GM21737 (cell line): ENCODE measurements around the gene C8A.

Source experiments
- ATAC-seq: cut with Tn5 transposase; IDR thresholded peaks from one replicate; pipeline ENCODE4 v1.9.1; 2021; ENCODE audit warnings: mild to moderate bottlenecking, moderate library complexity; ENCODE audit not compliant: unreplicated experiment

C8A gene

DNA sequence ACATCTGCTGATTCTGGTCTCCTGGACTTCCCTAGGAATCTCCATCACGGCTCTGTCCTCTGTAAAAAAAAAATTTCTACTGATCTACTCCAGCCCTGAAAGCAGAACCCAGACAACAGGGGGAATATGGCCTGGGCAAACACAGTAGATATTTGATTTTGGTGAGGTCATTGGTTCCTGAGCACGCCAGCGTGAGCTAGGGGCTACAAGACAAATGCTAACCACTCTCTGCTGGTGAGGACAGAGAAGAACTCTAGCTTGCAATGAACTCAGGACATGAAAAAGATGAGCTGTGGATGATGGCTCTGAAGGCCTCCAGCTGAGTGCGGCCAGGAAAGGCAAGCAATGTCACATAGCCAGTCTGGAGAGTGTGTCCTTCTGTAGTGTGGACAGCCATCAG, 18.2 kb upstream of the C8A start:
- no peak for ATAC-seq

DNA sequence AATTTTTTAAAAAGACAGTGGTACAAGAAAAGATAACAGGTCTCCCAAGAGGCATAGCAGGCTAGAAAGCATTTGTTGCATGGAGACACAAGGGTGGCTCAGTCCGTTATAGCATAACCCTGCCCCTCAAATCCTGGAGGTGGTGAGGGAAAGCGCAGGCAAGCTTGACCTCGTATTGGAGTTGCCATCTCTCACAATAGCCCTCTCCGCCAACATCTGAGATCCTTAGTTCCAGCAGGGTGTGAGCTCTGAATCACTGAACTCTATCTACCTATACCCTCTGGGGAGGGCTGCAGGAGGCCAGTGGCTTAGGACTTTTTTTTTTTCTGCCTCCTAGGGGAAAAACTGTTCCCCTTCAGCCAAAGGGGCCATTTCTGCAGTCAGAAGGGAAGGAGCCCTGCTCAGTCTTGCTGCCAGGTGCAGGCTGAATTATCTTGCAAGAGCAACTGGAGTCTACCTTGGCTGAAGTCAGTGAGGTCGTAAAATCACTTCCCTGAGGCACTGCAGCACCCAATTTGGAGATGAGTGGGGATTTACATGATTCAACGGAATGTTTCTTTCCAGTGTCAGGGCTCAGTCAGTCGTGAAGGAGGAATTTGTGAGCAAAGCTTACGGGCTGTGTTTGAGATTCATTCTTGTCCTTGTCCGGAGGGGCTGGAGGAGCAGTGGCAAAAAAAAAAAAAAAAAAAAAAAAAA, 17.2 kb upstream of the C8A start:
- ATAC-seq = no peak

DNA sequence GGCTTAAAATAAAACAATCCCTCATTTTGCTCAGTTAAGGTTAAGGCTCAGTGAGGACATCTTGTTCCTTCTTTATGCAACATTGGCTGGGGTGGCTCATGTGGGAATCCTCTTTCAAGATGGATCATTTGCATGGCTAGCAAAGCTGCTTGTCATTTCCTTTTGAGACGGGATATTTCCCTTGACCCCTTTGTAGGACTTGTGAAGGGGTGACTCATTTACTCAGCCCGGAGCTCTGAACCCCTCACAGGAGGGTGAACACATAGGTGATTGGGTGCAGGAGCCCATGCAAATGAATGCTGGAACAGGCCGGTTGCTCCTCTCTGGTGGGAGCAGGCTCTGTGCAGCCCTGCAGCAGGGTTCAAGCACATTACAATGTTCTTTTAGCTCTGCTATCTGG, 15.8 kb upstream of the C8A start:
- no peak for ATAC-seq

DNA sequence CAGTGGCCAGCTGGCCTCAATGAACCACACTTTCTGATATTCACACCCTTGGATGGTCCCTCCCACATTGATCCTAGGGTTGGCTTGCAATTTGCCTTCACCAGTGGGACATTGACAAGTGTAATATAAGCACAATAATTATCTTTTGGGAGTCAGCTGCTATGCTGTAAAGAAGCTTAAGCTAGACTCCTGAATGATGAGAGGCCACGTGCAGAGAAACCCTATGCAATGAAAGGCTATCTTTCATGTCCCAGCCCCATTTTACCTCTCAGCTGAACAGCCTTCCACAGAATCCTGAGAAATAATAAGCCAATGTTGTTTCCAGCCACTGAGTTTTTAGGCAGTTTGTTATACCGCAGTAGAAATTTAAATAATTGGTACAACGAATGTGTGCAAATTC, 11.1 kb upstream of the C8A start:
- no peak for ATAC-seq

DNA sequence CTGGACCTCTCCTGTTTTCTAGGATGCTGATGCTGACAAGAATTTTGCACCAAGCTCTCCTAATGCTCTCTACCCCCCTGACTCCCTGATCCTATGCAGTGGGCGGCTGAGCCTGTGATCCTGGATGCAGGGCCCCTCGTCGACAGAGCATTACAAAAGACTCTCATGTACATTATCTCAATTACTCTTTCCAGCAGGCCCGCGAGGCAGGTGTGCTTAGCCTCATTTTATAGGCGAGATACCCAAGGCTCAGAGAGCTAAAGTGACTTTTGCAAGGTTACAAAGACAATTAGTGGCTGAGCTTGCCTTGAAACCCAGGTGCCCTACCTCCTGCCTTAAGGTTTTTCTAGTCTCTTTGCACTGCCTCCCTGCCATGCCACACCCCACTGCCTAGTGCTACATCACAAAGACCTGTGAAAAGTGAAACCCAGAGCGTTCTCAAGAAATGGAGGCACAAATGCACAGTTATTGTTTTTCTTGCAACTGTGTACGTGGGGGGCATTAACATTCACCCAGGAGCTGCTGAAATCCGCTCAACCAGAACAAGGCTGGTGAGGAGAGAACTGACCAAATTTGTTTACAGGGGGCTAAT, 10.0 kb upstream of the C8A start:
- ATAC-seq = no peak

DNA sequence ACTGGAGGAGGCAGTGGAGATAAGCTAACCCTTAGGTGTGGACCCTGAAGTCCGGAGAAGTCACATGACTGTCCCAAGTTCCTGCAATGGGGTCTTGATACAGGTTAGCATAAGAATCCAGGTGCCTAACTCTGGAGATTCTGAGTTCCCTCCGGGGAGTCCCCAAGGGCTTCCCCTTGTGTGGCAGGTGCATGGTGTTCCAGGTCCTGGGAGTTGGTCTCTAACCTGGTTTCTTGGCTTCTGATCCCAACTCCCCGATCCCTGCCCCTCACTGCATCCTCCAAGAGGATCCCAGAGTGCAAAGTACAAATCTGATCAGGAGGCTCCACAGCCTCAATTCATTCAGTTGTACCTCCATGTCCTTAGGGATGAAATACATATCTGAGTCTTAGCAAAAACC, 9.3 kb upstream of the C8A start:
- no peak for ATAC-seq

DNA sequence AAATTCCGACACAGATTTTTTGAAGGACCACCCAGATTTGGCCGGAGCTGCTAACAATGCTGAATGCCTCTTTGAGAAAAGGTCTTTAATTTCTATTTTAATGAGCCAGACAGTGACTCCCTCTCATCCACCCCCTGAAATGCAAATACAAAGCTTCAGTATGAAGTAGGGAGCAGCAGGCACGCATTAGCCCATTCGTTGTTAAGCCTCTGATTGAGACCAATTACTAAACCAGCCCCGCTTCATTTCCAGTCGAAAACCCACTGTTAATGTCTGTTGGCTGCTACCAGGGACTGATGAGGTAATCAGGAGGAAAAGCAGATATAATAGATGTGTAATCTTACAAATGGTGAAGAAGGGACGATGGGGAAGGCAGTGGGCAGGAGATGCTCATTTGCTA, 4.8 kb upstream of the C8A start:
- no peak for ATAC-seq

DNA sequence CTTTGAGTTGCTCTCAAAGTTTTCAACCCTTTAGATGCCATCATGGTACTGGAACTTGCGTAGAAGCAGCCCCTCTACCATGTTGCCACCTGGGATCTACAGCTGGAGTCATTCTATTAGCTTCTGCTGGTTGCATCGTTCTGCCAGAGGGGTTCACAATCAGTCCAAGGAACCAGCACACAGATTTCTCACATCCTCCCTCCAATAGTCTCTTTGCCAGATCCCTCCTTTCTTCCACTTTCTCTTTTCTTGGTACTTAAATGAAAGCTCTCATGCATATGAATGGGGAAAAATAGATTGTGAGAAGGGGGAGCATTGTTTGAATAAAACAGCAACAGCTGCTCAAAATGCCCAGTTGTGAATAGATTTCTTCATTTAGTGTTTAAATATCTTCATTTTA, 4.2 kb upstream of the C8A start:
- no peak for ATAC-seq

DNA sequence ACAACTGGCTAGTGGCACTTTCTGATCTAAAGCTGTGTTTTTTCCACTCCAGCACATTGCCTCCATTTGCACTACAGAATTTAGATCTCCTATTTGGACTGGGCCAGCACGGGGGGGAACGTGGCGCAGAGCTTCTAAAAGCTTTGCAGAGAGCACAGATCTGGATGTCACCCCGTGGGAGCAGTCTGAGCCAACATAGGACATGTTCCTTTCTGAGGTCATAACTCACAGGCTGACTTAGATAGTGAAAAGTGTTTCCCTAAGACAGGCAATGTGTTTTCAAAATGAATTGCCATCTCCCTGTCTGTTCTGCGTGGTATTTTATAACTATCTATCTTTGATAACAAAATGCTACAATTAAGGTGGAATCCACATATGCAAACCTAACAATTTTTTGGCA, 3.7 kb upstream of the C8A start:
- no peak for ATAC-seq

DNA sequence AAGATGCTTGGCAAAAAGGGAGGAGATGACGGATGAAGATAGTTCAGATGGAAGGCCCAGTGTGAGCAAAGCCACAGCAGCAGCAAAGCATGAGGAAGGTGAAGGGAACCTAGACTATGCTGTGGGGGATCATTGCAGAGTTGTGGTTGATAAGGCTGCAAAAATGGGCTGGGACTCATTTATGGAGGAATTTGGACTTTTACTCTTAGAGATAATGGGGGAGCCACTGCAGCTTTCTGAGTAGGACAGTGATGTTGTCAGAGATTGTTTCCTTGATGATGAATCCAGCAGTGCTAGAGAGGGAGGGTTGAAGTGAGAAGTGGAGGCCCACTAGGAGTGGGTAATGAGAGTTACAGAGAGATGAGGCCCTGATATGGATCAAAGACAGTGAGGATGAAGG, 2.1 kb upstream of the C8A start:
- ATAC-seq = no peak

DNA sequence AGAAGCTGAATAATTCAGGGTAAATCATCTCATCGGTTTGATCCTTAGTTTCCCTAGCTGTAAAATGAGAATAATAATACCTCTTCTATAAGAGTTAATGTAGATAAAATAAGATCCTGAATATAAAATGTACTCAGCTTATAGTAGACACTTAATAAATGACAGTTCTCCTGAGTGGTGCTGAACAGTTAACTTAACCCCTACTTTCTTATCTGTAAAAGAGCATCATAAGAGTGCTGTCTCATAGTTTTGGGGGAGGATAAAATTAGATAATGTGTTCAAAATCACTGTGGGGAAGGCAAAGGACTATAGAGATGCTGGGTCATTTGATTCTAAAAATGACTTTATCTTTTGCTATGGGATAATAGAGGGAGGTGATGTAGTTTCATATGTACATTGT, 593 bp downstream of the C8A start:
- no peak for ATAC-seq

DNA sequence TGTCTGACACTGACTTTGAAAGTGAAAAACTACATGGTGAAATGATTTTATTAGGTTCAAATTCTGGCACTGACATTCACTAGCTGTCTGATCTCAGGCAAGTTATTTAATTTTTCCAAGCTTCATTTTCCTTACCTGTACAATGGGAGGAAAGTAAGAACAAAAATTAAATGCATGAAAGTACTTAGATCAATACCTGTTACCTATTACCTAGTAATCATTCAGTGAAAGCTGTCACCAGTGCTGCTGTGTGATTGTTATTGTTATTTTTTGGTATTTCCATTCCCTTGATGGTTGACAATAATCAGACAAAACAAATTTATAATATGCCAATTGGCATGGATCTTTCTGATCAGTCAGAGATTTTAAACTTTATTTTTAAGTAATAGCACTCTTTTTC, 1.6 kb downstream of the C8A start:
- ATAC-seq = no peak

DNA sequence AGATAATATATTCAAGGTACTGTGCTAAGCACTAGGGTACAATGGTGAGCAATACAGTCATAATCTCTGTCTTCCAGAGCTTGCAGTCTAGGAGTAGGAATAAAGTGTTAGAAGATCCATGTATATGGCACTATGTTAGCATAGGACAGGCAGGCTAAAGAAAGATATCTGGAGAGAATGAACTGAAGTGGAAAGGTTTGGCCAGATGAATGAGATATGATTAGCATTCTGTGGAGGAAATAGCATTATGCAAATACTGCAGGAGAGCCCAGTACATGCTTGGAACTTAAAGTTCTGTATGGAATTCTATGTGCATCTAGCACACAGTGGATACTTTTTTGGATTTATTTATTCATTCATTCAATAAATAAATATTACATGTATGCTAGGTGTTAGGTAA, 4.7 kb downstream of the C8A start:
- no peak for ATAC-seq

DNA sequence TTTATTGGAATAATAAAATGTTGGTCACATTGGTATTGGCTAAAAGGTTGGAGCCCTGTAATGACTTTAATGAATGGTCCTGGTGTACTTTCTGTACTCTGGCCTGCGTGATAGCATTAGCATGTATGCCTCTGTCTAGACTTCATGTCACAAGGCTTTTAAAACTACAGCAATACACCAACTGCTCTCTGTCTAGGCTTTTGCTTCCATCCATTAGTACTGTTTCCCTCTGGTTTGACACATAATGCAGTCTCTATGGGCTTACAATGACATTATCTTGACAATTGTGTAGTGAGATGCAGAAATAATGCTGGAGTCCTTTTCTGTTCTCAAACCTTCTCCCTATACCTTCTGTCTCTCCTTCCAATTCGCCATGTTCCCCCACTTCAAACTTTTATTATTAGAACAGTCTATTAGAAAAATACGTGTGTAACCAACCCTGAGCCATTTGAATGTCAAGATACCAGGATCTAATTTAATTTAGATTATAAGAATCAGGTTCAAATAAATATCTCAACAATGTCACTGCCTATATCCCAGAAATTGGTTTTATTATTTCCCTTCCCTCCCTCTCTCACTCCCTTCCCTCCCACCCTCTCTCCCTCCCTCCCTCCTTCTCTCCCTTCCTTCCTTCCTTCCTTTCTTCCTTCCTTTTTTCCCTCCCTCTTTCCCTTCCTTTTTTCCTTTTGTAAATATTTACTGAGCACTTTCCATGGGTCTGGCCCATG, 8.8 kb downstream of the C8A start:
- ATAC-seq = no peak

DNA sequence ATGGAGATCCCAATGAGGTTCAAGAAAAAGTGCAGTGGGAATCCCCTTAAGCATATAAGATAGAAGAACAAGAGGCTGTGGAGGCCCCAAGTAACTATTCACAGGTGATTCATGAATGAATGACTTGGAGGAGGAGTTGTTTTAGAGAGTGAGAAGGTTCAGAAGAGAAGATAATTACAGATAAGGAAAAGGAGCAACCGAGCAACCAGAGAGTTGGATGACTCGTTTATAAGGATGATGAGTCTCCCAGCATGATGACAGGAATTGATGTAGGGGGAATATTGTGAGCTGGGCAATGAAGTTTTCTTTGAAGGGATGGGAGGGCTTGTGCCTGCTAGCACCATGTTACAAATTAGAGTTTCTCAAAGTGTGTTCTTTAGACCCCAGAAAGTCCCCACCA, 9.8 kb downstream of the C8A start:
- ATAC-seq = no peak

DNA sequence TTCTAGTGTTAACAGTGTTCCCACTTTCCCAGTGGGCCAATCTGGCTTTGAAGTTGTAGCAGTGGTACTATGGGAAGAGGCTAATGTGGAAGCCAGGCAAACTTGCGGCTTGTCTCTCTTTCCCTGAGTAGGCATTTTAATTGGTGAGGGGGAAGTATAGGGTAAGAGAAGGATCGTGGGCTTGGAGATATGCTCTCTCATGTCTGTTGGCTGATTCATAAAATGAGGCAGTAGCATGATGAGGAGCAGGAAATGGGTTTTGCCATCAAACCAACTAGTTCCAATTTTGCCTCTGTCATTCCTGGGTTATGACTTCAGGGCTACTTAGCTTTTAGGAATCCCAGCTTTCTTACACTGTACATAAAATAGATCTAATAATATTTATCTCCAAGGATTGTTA, 12.1 kb downstream of the C8A start:
- no peak for ATAC-seq

DNA sequence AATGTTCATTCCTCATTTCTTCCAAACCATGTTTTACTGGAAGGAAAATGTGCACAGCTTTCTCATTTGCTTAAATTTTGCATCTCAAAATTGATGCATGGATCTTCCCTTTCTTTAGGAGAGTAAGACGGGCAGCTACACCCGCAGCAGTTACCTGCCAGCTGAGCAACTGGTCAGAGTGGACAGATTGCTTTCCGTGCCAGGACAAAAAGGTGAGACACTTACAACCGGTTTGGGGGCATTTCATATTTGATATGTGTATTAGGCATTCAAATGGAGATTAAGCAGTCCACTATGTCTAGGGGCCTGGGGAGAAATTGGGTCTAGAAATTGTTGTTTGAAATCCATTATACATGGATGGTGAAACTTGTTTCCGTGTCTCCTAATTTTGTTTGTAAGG, 12.9 kb downstream of the C8A start:
- no peak for ATAC-seq

DNA sequence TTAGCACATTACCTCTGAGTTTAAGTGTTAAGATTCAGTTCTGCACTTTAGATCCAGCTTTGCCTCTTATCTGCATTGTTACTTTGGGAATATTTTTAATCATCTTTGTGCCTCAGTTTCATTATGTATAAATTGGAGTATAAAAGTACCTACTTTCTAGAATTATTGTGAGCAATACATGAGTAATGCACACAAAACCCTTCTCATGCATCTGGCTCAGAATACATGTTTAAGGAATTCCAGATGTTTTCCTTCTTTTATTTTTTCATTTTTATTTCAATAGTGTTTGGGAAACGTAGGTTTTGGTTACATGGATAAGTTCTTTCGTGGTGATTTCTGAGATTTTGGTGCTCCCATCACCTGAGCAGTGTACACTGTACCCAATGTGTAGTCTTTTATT, 14.2 kb downstream of the C8A start:
- no peak for ATAC-seq

DNA sequence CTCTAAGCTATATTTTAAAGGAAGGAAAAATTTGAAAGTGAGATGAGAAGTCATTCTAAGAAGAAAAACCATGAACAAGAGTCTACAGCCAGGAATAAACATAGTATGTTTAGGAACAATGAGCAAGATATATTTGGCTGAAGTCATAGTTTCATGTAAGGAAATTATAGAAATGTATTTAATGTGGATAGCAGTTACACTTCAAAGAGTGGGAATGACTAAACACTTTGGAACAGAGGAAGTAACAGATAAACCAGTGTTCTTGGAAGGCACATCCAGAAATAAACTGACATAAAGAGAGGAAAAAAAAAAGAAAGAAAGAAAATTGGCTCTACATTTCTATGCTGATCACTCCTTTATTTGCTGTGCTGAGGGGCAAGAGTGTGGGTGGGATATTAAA, 18.0 kb downstream of the C8A start:
- no peak for ATAC-seq

DNA sequence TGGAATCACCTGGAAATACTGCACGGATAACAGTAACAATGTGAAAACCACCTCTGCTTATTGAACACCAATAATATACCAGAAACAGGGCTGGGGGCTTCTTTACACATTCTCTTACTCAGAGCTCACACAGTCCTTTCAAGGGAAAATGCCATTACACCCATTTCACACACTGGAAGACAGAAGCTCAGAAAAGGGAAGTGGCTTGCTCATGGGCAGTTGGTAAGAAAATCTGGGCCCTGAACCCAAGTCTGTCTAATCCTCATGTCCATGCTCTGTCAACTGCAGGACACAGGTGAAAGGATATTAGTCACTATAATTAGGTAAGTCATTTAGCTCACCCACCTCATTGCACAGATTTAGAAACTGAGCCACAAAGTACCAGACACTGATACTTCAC, 18.6 kb downstream of the C8A start:
- ATAC-seq = no peak

DNA sequence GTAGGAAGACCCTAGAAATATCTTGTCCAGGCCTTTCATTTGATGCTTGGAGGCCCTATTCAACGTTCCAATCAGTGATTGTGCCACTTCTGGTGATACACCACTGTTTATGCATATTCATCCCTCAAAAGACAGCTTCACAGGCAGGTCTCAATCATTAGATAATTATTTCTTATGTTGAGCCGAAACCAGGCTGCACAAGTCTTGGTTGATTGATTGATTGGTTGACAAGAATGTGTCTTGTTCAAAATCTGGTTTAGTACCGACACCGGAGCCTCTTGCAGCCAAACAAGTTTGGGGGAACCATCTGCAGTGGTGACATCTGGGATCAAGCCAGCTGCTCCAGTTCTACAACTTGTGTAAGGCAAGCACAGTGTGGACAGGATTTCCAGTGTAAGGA, 20.1 kb downstream of the C8A start:
- no peak for ATAC-seq

DNA sequence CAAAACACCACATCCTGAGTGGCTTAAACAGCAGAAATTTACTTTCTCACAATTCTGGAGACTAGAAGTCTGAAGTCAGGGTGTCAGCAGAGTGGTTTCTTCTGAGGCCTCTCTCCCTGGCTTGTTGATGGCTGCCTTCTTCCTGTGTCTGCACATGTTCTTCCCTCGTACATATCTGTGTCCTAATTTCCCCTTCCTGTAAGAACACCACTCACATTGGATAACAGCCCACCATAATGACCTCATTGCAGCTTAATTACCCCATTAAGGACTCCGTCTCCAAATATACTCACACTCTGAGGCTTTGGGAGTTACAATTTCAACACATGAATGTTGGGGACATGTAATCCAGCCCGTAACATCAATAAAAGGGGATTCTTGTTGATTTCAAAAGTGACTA, 23.4 kb downstream of the C8A start:
- no peak for ATAC-seq

DNA sequence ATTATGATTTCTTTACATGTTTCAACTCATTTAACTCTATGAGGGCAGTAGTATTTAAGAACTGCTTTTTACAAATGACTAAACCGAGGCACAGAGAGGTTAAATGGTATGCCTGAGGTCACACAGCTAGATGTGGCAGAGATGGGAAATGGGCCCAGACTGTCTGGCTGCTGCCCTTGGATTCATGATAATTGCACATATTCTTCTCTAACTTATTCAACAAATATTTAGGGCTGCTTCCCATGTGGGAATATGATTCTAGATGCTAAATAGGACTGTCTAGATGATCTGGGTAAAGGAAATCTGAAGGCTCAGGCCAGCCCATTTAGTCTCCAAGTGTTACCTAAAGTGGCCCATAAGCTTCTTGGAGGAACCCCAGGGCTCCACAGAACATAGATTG, 26.2 kb downstream of the C8A start:
- ATAC-seq = no peak
